ENCODE results near the gene ELOVL7.

DNA sequence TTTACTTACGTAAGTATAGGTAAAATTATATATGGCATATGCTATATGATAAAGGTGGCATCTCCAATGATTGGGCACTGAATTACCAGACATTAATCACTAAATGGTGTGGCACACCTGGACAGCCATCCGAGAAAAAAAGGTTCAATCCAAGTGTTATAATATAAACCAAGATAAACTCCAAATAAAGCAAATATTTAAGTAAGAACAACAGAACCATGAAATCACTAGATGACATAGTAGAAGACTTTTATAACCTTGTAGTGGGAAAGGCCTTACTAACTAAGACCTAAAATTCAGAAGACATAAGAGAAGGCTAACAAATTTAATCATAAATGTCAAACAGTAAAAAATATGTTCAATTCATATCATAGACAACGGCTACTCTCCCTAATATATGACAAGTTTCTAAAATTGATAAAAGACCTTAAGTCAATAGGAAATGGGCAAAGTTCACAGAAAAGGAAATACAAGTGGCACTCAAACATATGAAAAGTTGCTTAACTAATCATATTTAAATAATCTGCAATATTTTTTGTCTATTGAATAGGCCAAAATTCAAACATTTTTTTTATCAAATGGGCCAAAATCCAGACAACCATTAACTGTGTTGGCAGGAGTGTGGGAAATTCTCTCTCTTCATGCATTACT, 55.1 kb downstream of the ELOVL7 start:
- TF ChIP-seq POLR2AphosphoS5 (IDR thresholded peaks at IDR 0.05; ENCODE audit: low read depth, low read length) (no peak), SIN3A (IDR thresholded peaks at IDR 0.05; ENCODE audit: borderline replicate concordance, insufficient read depth, low read depth, low read length) (no peak)
- TF ChIP-seq, protein P1, sequence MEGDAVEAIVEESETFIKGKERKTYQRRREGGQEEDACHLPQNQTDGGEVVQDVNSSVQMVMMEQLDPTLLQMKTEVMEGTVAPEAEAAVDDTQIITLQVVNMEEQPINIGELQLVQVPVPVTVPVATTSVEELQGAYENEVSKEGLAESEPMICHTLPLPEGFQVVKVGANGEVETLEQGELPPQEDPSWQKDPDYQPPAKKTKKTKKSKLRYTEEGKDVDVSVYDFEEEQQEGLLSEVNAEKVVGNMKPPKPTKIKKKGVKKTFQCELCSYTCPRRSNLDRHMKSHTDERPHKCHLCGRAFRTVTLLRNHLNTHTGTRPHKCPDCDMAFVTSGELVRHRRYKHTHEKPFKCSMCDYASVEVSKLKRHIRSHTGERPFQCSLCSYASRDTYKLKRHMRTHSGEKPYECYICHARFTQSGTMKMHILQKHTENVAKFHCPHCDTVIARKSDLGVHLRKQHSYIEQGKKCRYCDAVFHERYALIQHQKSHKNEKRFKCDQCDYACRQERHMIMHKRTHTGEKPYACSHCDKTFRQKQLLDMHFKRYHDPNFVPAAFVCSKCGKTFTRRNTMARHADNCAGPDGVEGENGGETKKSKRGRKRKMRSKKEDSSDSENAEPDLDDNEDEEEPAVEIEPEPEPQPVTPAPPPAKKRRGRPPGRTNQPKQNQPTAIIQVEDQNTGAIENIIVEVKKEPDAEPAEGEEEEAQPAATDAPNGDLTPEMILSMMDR (IDR thresholded peaks at IDR 0.05), result no peak
- TF ChIP-seq, protein P2, sequence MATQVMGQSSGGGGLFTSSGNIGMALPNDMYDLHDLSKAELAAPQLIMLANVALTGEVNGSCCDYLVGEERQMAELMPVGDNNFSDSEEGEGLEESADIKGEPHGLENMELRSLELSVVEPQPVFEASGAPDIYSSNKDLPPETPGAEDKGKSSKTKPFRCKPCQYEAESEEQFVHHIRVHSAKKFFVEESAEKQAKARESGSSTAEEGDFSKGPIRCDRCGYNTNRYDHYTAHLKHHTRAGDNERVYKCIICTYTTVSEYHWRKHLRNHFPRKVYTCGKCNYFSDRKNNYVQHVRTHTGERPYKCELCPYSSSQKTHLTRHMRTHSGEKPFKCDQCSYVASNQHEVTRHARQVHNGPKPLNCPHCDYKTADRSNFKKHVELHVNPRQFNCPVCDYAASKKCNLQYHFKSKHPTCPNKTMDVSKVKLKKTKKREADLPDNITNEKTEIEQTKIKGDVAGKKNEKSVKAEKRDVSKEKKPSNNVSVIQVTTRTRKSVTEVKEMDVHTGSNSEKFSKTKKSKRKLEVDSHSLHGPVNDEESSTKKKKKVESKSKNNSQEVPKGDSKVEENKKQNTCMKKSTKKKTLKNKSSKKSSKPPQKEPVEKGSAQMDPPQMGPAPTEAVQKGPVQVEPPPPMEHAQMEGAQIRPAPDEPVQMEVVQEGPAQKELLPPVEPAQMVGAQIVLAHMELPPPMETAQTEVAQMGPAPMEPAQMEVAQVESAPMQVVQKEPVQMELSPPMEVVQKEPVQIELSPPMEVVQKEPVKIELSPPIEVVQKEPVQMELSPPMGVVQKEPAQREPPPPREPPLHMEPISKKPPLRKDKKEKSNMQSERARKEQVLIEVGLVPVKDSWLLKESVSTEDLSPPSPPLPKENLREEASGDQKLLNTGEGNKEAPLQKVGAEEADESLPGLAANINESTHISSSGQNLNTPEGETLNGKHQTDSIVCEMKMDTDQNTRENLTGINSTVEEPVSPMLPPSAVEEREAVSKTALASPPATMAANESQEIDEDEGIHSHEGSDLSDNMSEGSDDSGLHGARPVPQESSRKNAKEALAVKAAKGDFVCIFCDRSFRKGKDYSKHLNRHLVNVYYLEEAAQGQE (IDR thresholded peaks at IDR 0.05; ENCODE audit: insufficient read depth in 1 of 2, low read depth in 2 of 2, low read length in 1 of 2), result no peak
